GM21515 (cell line): ENCODE measurements around the gene CACHD1.
"Not testable (repeated sequence)": the region's sequence is repeated elsewhere in the genome, so short reads cannot be mapped to it uniquely, and the experiment has no call there.

Experiments
- ATAC-seq: cut with Tn5 transposase; IDR thresholded peaks from one replicate; pipeline ENCODE4 v1.9.1; 2021; ENCODE audit not compliant: unreplicated experiment

Gene CACHD1

DNA sequence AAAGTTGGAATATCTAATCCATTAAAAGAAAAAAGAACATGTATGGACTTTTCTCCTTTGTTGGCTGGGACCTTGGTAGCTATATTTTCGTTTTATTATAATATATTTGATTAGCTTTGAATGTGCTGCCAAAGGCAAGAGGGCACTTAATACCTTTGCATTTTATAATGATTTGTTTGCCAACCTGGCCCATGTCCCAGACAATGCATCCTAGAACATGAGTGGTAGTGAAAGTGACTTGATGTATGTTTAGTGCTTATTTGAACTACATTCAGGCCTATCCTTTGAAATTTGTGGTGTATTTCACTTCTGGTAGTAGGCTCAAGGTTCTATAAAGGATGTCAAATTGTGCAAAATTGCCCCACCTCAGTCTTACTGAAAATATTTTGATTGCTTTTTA is 25.9 kb downstream of the CACHD1 start:
- ATAC-seq = no peak

DNA sequence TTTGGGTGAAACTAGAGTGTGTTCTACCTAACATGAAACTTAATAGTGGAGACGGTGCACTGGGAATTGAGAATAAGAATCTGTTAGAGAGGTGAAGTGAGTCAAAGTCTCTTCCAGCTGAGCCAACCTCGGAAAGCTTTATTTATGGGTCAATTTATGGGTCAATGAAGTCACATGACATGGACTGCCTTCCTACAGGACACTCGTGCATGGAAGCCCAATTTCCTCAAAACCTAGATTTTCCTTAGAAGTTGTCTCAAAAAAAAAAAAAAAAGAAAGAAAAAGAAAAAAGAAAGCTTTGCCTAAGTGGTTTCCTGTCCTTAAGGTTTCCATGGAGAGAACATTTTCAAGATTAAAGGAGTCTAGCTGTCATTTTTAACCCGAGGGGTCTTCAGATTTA is 26.7 kb downstream of the CACHD1 start:
- no peak for ATAC-seq

DNA sequence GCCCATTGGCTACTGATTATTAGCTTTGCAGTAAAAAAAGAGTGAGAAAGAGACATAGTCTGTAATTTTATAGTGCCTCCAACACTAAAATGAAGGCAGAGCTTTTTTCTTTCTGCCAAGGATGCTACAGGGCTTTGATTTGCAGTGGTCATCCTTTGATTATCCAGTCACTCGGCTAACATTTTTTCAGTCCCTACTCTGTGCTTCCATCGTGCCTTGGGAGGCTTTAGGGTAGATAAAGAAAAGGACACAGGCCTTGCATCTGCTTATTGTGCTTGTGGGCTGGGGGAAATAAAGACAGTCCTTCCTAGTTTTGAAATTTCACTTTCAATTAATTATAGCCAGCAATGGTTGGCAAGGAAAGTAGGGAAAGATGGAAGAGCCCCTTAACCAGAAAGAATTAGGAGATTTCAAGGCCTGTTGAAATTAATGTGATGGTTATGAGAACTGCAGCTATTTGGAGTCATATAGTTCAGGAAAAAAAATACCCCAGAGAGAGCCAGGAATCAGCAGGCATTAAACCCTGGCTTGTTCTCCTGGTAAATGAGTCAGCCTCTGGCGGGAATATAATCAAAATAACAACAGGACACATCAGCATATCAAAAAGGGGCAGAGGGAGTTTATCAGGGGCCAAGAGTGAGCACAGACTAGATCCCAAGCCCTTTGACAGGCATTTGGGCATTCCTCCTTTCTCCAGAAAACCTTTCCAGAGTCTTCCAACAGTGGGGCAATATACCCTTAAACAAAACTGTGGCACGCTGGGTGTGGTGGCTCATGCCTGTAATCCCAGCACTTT is 27.4 kb downstream of the CACHD1 start:
- no peak for ATAC-seq

DNA sequence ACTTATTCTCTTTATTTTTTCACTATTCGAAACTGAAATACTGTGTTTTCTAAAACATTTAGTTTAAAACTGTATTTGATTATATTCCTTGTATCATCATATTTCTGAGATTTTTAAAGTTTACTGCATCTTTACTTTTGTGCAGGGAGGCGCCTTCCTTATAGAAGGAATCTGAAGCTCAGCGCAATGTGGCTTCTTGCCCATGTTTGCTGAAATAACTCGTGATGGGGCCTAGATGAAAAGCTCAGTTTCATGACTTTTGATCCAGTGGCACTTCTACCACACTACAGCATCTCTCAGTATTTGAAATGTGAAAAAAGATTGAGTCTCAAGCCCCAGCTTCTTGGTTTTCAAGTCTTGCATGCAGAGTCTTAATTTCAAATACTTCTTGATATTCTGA is 28.4 kb downstream of the CACHD1 start:
- ATAC-seq = no peak

DNA sequence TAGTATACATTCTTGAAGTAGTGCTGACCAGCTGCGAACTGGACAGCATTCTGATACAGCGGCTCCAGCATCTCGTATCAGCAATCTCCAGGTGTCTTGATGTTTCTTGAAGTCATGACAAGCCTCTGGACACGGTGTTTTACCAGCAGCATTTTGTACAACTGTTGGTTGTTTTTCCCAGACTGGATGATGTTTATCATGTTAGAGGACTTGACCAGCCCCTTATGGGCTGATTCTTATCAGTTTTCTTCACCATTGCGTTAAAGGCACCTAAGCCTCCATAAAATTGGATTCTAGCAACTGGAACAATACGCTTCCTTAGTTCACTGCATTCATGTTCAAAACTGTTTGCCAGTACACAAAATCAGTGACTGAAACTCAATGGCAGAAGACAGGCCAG is 29.1 kb downstream of the CACHD1 start:
- ATAC-seq = no peak

DNA sequence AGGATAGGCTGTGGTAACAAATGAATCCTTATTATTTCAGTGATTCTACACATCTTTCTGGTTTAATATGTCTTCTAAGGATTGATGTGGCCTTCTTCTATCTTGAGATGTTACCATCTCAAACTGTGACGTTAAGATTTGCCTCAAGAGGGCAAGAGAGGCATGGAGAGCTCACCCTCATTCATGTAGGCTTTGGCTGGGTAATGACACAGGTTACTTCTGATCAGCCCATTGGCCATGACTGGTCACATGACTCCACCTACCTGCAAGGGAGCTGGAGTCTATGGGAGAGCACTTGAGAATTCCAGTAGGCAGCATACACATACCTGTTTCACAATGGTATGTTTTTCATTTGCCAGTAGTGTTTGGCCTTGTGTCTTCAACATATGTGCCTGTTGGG is 30.0 kb downstream of the CACHD1 start:
- no peak for ATAC-seq

DNA sequence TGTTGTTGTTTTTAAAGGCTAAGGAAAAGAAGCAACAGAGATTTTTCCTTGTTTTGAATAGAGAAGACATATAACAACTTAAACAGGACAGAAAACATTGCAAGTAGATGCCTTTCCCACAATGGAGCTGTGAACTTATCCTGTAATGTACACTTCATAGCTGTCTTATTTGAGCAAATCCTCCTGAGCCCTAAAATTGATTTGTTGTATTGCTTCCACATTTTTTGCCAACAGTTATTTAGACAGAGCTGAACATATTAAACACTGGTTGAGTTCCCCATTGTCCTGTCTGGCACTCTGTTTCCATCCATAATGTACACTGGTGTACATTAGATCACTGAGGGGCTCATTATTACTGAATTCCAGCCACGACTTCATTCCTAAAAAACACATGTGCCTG is 32.2 kb downstream of the CACHD1 start:
- no peak for ATAC-seq

DNA sequence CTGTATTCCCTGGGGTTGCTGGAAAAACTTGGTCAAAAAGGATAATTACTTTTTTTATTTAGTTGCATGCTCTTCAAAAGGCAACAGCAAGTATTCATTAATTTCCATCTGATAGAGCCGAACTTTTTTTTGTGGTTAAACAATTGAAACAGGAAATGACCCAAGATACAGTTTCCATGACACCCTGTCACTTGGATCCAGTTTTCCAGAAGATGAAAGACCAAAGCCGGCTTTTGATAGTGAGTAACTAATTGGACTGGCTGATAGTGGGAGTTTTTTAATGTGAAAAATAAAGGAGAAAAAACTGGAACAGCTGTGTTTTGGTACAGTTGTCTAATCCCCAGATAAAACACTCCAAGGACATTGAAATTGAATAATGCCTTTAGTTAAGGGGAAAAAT is 33.0 kb downstream of the CACHD1 start:
- no peak for ATAC-seq

DNA sequence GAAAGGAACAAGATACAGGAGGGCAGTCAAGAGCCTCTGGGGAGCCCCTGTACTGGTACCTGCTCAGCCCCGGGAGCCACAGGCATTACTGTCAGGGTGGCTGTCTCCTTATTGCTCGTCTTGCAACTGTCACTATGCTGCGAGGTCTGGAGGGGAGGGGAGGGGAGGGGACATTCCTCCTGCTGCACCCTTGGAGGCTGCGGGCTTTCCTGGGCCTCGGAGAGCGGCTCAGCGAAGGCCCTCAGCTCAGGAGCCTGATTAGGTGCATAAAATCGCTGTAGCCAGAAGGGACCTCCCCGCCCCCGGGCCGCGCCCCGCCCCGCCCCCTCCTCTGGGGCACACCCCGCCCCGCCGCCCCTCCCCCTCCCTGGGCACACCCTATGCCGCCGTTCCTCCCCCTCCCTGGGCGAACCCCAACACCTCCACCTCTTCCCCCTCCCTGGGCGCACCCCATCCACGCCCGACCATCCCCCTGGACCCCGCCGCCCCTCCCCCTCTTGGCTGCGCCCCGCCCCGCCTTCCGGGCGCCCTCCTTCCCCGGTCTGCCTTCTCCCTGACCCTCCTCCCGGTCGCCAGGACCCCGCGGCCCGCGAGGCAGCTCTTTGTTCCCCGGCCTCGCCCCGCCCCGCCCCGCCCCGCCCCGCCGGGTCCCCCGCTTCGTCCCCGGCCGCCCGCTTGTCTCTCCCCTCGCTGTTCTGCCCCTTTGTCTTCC is 35.5 kb downstream of the CACHD1 start:
- no peak for ATAC-seq

DNA sequence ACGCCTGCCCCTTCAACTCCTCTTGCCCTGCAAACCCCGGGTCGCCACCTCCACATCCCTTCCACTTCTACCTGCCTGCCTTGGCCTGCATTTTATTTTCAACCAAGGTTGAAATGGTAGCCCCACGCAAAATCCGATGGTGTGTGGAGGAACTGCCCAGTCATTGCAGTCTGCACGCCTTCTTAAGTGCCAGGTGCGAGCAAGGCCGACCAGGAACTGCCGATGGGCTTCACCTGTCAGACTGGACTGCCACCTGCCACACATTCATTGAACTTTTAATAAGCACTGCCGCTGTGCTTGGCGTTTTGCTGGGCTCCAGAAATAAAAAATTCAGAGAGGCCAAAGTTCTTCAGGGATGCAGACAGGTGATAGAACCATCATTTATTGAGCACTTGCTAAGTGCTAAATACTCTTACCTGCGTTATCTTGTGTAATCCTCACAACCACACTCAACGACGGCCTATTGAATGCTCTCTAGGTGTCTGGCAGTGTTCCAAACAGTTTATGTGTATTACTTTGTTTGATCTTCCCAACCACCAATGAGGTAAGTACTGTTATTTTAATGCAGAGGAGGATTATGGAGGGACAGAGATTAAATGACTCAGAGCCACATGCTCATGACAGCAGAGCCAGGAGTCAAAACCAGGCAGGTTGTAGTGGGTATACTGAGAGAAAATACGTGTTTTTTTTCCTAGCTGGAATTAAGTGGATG is 36.2 kb downstream of the CACHD1 start:
- no peak for ATAC-seq

DNA sequence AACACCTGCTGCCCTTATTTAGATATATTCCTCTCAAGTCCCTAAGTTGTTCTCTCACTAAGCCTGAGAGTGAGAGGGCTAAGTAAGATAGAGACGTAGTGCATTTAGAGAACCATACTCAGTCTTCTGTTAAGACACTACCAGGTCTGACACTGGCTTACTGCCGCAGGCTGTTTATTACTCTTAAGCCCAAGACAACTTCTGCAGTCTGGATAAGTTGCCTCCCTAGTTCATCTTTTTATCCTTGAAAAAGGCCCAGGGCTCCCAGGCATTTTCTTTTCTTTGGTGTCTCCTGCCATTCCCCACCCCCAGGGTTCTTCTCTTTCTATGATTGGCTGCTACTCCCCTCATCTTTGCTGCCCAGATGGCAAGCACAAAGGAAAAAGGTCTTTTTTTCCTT is 38.7 kb downstream of the CACHD1 start:
- no peak for ATAC-seq

DNA sequence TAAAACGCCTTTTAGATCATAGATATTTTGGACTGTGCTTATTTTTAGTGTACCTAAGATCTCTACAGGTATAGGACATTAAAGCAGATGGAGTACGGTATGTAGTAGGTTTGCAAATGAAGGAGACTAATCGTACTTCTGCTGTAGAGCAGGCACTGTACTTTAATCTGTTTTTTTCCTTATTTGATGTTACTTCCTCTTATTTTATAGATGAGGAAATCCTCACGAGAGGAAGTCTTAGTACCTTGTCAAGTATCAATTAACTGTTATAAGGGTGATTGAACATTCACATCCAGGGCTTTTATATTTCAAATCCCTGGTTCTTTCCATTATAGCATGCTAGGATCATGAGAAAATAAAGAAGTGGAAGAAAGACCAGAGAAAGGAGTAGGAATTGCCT is 41.1 kb downstream of the CACHD1 start:
- ATAC-seq = no peak

DNA sequence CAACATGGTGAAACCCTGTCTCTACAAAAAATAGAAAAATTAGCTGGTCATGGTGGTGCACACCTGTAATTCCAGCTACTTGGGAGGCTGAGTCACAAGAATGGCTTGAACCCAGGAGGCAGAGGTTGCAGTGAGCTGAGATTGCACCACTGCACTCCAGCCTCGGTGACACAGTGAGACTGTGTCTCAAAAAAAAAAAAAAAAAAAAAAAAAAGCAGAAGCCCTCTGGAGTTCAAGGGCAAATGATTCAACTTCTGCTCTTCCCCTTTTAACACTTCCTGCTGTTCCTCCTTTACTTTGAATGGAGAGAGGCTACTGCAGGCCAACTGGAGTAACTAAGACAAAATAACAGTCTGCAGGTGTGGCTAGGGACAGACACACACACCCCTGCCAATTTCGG is 42.3 kb downstream of the CACHD1 start:
- ATAC-seq = not testable (repeated sequence)

DNA sequence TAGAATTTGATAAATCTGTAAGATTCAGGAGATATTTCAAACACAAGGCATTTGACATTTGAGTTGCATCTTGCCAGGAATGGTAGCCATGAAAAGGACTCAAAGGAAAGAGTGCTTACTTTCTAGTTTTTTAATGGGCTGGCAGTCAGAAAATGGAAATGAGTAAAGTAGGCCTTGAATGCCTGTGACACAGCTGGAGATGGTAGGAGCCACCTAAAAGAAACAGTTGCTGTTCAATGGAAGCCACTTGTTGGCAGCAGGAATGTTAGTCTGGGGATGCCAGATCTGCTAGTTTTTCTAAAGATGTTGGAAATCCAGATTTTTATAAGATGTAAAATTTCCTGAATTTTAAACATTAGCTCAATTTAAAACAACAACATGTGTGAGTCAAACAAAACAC is 43.6 kb downstream of the CACHD1 start:
- no peak for ATAC-seq

DNA sequence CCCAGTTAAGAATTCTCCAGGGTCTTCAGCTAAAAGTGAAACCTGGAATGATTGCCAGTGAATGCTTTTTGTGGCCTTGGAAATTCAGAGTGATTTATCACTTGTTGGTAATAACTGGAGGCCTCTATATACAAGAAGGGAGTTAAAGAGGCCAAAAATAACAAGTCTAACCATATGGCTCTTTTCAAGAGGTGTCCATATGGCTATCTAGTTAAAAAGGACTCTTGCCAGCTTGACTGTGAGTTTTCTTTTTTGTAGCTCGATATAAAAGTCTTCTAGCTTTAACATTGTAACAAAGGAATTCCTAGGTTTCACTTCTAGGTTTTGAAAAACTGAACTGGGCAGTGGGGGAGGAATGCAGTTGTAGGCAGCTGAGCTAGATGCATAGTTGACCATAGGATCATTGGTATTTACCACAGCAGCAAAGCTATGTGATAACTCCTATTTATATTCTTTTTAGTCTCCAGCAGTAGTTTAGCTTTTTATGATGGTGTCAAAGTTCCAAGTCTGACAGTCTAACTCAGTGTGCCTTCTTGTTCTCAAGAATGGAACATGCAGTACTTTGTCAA is 44.4 kb downstream of the CACHD1 start:
- ATAC-seq = no peak

DNA sequence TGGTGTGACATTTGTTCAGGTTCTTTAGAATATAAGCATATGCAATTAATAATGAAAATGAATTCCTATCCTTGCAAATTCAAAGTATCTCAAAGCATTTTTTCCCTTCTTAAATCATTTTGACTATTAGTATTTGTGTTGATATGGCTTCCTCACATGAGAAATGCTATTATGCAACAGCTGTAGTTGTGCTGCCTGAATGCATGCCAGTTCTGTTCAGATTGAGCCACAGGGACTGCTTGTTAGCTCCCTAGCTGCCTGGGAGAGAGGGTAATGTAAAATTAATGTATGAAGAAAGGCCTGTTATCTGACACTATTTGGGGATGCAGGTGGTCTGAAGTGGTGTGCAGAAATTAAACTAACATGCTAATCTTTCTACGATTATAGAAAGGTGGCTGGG is 45.5 kb downstream of the CACHD1 start:
- ATAC-seq = no peak

DNA sequence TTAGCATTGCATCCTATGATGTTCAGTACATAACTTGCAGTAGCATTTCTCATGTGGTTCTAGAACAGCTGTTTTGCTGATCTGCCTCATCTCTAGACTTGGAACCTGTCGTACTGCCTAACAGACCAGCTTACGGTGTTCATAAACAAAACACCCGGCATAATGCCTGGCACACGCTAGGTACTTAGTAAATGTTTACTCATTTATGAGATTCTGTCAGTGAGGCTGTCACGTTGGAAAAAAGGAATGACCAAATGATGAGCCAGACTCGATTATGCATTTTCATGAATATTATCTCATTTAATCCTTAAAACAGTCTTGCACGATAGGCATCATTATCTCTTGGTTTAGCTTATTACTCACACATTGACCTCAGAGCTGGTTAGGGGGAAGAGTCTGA is 46.4 kb downstream of the CACHD1 start:
- ATAC-seq = no peak

DNA sequence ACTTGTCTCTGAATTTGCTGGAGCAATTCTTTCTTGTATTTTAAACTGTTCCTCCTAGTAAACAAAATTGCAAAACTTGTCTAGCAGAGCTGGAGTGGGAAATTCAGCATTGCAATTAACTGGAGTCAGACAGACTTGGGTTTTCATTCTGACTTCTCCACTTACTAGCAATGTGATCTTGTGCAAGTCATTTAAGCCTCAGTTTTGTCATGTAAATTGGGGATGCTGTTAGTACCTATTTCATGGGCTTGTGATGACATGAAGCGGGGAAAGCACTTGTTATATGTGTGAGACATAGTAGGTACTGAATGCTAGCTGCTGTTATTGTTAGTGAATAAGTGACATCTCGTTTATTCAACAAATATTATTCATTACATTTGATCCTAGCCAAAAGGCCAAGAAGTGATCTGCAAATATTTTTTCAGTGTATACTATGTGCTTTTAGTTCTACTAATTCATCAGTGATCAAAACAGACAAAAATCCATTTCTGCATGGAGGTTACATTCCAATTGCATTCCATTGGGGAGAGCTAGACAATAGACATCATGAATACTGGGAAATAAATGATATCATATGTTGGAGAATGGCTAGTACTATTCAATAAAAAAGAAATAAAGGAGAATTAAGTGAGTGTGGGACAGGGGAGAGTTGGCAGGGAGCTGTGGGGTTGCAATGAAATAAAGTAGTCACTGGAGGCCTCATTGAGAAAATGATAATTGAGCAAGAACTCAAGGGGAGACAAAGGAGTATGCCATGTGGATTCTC is 47.1 kb downstream of the CACHD1 start:
- ATAC-seq = no peak

DNA sequence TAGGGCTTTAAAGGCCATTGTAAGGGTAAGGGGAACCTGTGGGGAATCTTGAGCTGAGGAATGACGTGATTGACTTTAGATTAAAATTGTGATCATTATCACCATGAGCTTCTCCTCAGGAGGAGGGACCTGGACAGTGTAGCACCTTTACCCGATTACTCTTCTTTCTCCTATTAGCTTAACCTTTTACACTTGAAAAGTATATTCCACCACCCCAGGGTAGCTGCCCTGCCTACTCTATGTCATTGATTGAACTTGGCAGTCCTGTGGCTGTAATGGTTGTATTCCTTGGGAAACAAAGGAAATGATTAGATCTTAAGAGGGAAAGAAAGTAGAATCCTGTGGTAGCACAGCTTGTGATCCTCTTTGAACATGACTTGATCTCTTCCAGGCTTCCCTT is 47.7 kb downstream of the CACHD1 start:
- no peak for ATAC-seq

DNA sequence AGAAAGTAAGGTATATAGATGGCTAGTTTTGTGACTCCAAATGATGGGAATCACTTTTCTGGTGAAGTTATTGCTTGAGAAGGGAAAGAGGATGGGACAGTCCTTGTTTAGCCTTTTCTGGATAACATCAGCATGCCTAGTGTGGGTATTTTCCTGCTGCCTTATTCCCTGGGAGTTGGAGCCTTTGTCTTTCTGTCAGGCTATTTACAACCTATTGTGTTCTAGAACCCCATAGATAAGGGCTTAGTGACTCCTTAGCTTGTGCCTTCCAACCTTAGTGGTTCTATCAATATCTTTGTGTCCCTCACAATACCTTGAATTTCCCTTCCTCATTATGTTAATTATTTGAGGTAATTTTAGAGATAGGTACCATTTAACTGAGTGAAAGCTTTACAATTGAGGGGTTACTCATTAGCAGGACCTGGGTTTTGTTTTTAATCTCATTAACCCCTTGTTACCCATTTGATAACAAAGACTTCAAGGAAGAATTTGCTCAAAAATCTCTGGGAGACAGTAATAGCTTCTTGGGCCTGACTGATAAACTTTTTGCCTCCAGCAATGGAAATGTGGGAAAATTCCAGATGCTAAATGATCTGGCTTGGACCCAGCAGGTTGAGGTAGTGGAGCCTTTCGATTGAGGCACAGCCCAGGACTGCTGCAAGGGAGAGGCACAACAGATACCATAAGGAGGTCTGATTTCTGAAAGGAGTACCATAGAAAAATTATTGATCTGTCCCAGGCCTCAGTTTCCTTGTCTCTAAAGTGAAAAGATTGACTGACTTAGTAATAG is 49.0 kb downstream of the CACHD1 start:
- no peak for ATAC-seq
